VCaP (cell line): Measurements from ENCODE around the gene RASSF10.

Experiments used
- H3K27ac ChIP-seq: fragments of 450-650 bp; 2 replicates; pipeline ENCODE4 v1.5.1; 2017
- CTCF ChIP-seq: fragments of 450-650 bp; conservative IDR thresholded peaks from 2 replicates; pipeline ENCODE4 v1.5.1; 2017; ENCODE audit warnings: mild to moderate bottlenecking, moderate library complexity

The RASSF10 gene

DNA sequence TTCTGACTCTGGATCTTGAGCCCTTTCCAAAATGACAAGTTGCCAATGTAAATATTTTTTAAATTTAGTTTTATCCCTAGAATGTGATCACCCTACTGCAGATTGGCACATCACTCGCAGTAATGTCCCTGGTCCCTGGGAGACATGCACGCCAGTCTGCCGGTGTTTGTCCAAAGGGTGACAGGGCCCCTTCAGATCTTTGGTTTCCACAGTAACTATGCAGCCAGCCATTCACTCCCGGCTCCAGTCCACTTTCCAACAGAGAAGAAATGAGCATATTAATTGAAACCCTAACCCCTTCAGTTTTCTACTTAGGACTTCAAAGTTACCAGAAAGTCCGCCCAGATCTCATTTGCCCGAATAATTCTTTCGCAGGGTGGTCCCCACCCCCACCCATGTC, 25.8 kb upstream of the RASSF10 start:
- H3K27ac ChIP-seq = peak overlapping the region; percentile 11; the same call in 1 of the 2 replicates
- TF ChIP-seq CTCF = no peak

GRCh38 chr11:12986194-12986898, 22.8 kb upstream of the RASSF10 start:
- TF ChIP-seq CTCF = no peak

GRCh38 chr11:12989428-12990161, 19.5 kb upstream of the RASSF10 start:
- H3K27ac ChIP-seq = no peak overlapping the region

More at GRCh38 chr11:12986194-12986898, 22.8 kb upstream of the RASSF10 start:
- no peak overlapping the region for H3K27ac ChIP-seq

DNA sequence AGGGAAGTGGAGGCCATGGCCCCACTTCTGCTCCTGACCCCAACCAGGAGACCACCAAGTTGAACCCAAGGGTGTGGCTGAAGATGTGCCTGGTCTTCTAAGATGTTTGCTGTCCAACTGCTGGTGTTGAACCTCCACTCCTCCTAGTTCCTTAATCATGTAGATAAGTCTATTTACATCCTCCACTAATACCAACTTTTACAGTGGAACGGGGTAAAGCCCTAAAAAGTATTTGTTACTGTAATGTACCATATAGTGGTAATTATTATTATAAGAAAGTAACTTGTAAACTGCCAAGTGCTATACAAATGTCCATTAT, 19.0 kb upstream of the RASSF10 start:
- H3K27ac ChIP-seq = no peak overlapping the region
- no peak for TF ChIP-seq CTCF

More at GRCh38 chr11:12989428-12990161, 19.5 kb upstream of the RASSF10 start:
- TF ChIP-seq CTCF = no peak

GRCh38 chr11:12991426-12991825, 17.7 kb upstream of the RASSF10 start:
- TF ChIP-seq CTCF = no peak
- peak overlapping the region; percentile 56 for H3K27ac ChIP-seq

- H3K27ac ChIP-seq = no peak overlapping the region
- TF ChIP-seq CTCF = no peak
Observed at GRCh38 chr11:12993626-12994025, 15.5 kb upstream of the RASSF10 start.

GRCh38 chr11:12994476-12994875, 14.6 kb upstream of the RASSF10 start:
- no peak for TF ChIP-seq CTCF
- no peak overlapping the region for H3K27ac ChIP-seq
